ENCODE data around the gene ZSCAN20.
"Not testable (repeated sequence)": the region's sequence is repeated elsewhere in the genome, so short reads cannot be mapped to it uniquely, and the experiment has no call there.

Gene ZSCAN20

GRCh38 chr1:33488624-33489023, 16.2 kb downstream of the ZSCAN20 start:
- DNase-seq: no peak

GRCh38 chr1:33494929-33495328, 22.5 kb downstream of the ZSCAN20 start:
- DNase-seq: no peak

GRCh38 chr1:33497410-33497809, 25.0 kb downstream of the ZSCAN20 start:
- DNase-seq: no peak

GRCh38 chr1:33500547-33500946, 28.1 kb downstream of the ZSCAN20 start:
- no peak for DNase-seq

- no peak for DNase-seq
Observed at GRCh38 chr1:33501309-33501708, 28.9 kb downstream of the ZSCAN20 start.

- DNase-seq: no peak
Observed at GRCh38 chr1:33501774-33502173, 29.3 kb downstream of the ZSCAN20 start.

GRCh38 chr1:33502726-33503125, 30.3 kb downstream of the ZSCAN20 start:
- no peak for DNase-seq

GRCh38 chr1:33503506-33503905, 31.1 kb downstream of the ZSCAN20 start:
- no peak for DNase-seq

GRCh38 chr1:33507661-33508060, 35.2 kb downstream of the ZSCAN20 start:
- DNase-seq: no peak

GRCh38 chr1:33508151-33508550, 35.7 kb downstream of the ZSCAN20 start:
- DNase-seq: no peak

- DNase-seq: not testable (repeated sequence)
Observed at GRCh38 chr1:33509276-33509675, 36.8 kb downstream of the ZSCAN20 start.

- no peak for DNase-seq
Observed at GRCh38 chr1:33512226-33513011, 40.0 kb downstream of the ZSCAN20 start.

- peak in 1 of 14 donors; percentile 32 for DNase-seq
Observed at GRCh38 chr1:33515112-33515511, 42.7 kb downstream of the ZSCAN20 start.

- DNase-seq: no peak
Observed at GRCh38 chr1:33515607-33516006, 43.2 kb downstream of the ZSCAN20 start.

GRCh38 chr1:33516428-33516827, 44.0 kb downstream of the ZSCAN20 start:
- DNase-seq: no peak

- no peak for DNase-seq
Observed at GRCh38 chr1:33516891-33517567, 44.6 kb downstream of the ZSCAN20 start.

- DNase-seq: no peak
Observed at GRCh38 chr1:33517596-33518250, 45.3 kb downstream of the ZSCAN20 start.

- no peak for DNase-seq
Observed at GRCh38 chr1:33519240-33519884, 46.9 kb downstream of the ZSCAN20 start.

- DNase-seq: no peak
Observed at GRCh38 chr1:33524586-33524985, 52.1 kb downstream of the ZSCAN20 start.

- DNase-seq: no peak
Observed at GRCh38 chr1:33527934-33528333, 55.5 kb downstream of the ZSCAN20 start.

GRCh38 chr1:33529957-33530356, 57.5 kb downstream of the ZSCAN20 start:
- DNase-seq: no peak

GRCh38 chr1:33532250-33532649, 59.8 kb downstream of the ZSCAN20 start:
- DNase-seq: no peak

- DNase-seq: no peak
Observed at GRCh38 chr1:33532936-33533335, 60.5 kb downstream of the ZSCAN20 start.

Measured in C1 segment of cervical spinal cord (tissue), 14 donors.